Sigmoid colon (tissue), 4 donors: Measurements from ENCODE around the gene RUNX1.

ENCODE experiments used
- CTCF ChIP-seq, 4 experiments: fragments of 450-650 bp in 3 of 4; fragments of 200-600 bp in 1 of 4; IDR thresholded peaks; one replicate each; pipeline ENCODE4 v1.5.1; 2016 to 2019; ENCODE audit warnings: antibody characterized with exemption in 4 of 4, mild to moderate bottlenecking in 3 of 4, moderate library complexity in 2 of 4
- EP300 ChIP-seq, 4 donors: sonication (generic); formaldehyde crosslinking; IDR thresholded peaks; one replicate each; pipeline ENCODE4 v1.6.1; 2017; ENCODE audit warnings: antibody characterized with exemption in 4 of 4
- POLR2A ChIP-seq, 2 donors: fragments of 450-650 bp; IDR thresholded peaks; one replicate each; pipeline ENCODE4 v1.6.1; 2016; ENCODE audit warnings: antibody characterized with exemption in 2 of 2, mild to moderate bottlenecking in 2 of 2, moderate library complexity in 2 of 2
- POLR2AphosphoS5 ChIP-seq, 4 donors: sonication (generic); formaldehyde crosslinking; IDR thresholded peaks; one replicate each; pipeline ENCODE4 v1.6.1; 2017; ENCODE audit warnings: antibody characterized with exemption in 4 of 4

- TF ChIP-seq CTCF (IDR thresholded peaks at IDR 0.05) (no peak), EP300 (IDR thresholded peaks at IDR 0.05) (no peak), POLR2A (IDR thresholded peaks at IDR 0.05) (no peak), POLR2AphosphoS5 (IDR thresholded peaks at IDR 0.05) (no peak)
Measured at GRCh38 chr21:34974162-34974981, 74.7 kb downstream of the RUNX1 start.
